Stimulated activated CD4-positive, alpha-beta T cell treated with anti-CD3 and anti-CD28 coated beads, TNF-alpha, amount 100 ng/mL, for 24 hours (primary cell): Measurements from ENCODE around the gene GNB1L.
"Not testable (repeated sequence)": the region's sequence is repeated elsewhere in the genome, so short reads cannot be mapped to it uniquely, and the experiment has no call there.

Source experiments
- DNase-seq, 3 experiments: peaks; one replicate each; pipeline ENCODE4 v3.0.0-alpha.2; 2020; ENCODE audit warnings: low read depth in 3 of 3

The GNB1L gene

DNA sequence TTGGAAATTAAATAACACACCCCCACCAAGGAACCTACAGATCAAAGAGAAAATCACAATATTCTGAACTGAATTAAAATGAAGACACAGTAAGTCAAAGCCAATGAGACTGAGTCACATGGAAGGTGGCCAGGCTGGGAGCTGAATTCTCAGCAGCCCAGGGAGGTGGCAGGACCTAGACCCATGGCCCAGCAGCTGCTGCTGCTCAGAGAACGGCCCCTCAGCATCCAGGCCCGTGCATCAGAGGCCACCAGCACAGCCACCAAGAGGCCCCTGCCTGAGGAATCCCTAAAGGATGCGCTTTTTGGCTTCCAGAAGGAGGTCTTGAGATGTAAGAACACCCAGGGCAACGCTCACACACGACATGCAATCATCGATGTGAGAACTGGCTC is 59.1 kb downstream of the GNB1L start:
- DNase-seq = no peak

DNA sequence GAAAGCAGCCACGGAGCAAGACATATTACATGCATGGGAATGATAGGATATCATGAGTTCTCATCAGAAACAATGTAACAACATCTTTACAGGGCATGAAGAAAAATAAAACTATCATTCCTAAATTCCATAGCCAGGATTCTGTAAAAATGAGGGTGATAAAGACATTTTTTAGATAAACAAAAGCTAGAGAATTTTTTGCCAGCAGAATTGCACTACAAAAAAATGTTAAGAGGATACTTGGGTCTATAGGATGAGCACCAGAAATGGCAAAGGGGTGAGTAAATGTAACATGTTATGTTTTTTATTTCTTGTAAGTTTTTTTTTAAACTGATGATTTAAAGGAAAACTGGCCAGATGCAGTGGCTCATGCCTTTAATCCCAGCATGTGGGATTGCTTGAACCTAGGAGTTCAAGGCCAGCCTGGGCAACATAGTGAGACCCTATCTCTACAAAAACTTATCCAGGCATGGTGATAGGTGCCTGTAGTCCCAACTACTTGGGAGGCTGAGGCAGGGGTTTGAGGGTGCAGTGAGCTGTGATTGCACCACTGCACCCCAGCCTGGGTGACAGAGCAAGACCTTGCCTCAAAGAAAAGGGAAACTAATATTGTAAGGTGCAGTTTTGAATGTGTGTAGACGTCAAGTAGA is 60.9 kb downstream of the GNB1L start:
- DNase-seq = no peak

DNA sequence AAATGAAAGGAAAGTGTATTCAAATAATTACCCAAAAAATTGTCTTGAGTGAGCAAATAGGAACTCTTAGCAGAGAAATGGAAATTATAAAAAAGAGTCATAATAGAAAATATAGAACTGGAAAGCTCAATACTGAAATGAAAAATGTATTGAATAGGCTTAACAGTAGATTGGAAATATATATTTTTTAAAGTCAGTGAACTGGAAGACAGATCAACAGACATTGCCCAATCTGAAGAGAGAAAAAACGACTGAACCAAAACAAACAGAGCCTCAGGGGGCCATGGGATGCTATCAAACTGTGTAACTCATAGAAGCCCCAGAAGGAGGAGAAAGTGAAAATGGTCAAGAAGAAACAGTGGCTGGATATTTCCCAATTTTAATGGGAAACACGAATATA is 61.5 kb downstream of the GNB1L start:
- no peak for DNase-seq

DNA sequence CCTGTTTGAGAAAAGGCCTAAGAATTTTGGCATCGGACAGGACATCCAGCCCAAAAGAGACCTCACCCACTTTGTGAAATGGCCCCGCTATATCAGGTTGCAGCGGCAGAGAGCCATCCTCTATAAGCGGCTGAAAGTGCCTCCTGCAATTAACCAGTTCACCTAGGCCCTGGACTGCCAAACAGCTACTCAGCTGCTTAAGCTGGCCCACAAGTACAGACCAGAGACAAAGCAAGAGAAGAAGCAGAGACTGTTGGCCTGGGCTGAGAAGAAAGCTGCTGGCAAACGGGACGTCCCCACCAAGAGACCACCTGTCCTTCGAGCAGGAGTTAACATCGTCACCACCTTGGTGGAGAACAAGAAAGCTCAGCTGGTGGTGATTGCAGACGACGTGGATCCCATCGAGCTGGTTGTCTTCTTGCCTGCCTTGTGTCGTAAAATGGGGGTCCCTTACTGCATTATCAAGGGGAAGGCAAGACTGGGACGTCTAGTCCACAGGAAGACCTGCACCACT is 62.2 kb downstream of the GNB1L start:
- DNase-seq = not testable (repeated sequence)

DNA sequence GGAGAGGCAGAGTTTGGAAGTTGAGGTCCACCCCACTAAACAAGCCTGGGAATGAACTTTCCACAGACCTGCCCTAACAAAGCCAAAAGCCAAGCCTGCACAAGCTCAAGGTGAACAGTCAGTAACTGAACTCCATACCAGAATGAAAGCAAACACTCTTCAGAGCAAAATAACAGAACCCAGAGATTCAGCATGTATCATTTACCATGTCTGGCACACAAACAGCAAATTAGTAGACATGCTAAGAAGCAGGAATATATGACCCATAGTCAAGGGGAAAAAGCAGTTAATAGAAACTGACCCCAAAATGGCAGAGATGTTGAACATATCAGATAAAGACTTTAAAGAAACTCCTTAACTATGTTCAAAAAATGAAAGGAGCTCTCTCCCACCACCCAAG is 62.8 kb downstream of the GNB1L start:
- DNase-seq = no peak

GRCh38 chr22:19791243-19791642 is 63.4 kb downstream of the GNB1L start:
- DNase-seq = no peak

DNA sequence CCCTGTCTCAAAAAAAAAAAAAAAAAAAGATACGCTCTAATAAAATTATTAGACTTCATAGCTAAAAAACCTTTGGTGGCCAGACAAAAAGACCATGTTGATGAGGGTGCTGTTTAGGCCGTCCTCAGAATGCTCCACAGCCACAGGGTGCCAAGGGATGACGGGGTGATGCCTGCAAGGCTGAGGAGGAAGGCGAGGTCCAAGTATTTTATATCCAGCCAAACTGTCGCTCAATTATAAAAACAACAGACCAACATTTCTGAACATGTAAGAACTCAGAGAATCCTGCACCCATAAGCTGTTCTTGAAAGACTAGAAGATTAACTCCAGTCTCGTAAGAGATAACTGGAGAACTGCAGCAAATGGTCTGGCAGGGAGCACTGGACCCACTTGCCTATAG is 64.8 kb downstream of the GNB1L start:
- no peak for DNase-seq

- DNase-seq = no peak
Measured at GRCh38 chr22:19789406-19789805, 65.3 kb downstream of the GNB1L start.

DNA sequence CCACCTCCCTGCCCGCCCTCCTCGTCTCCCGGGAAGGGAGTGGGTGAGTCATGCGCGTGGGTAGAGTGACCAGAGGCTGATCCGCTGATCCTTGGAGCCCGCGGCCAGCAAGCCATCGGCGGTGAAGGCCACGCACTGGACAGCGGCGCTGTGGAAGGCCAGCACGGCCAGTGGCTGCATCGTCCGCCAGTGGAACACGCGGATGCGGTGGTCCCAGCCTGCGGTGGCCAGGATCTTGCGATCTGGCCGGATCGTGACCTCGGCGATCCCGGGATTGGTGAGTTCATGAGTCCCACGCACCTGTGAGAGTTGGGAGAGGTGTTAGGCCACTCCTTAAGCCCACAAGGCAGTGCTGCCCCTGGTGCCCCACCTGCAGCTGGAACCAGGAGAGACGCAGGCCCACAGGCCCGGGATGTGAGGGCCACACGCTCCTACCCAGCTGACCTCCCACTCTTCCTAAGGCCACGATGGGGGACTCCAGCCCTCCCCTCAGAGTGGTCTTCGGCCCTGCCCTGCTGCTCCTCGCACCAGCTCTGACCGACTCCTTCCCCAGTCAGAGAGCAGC is 65.9 kb downstream of the GNB1L start:
- DNase-seq = no peak

DNA sequence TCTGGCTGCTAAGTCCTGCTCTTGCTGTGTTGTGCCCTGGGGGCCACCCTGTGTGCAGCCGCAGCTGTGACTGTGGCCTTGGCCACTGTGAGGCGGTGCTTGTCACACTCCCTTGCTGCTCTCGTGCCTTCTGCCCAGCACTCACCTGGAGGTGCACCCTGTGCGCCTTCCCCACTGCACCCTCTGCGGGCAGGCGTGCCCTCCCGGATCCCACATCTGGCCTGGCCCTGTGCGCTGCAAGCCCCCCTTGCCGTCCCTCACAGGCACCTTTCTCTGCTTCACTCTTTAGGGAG is 66.9 kb downstream of the GNB1L start:
- DNase-seq = no peak

- no peak for DNase-seq
Measured at GRCh38 chr22:19786959-19787848, 67.5 kb downstream of the GNB1L start.

- no peak for DNase-seq
Measured at GRCh38 chr22:19786264-19786585, 68.4 kb downstream of the GNB1L start.

DNA sequence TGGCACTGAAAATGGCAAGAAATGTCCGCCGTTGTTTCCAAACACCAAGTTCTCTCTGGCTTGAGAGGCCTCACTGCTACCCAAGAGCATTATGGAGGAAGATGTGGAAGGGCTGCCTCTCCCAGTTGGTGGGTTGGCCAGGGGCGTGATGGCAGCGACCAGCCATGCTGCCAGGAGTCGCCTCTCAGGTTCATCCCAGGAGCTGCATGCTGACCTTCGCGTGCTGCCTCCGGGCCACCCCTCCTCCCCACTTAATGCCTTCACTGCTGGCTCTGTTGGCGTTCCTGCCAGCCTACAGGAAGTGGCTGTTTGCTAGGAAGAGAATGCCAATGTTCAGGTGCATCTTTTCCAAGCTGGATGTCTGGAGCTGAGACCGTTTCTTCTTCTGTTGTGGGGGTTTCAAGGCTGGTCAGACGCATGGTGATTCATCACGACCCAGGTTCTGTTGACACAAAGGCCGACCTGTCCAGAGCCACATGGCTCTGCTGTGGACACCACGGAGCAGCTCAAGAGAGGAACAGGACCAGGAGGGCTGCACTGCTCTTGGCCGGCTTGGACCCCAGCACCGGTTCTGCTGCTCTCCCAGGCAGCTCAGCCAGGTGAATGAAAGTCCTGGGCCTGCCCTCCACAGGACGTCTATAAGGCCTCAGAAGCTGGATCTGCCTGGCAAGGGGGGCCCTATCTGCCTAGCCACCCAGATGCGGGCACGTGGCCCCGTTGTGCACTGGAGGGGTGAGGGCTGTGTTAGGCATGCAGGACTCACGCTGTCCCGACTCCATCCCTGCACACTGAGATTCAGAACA is 69.0 kb downstream of the GNB1L start:
- no peak for DNase-seq

- no peak for DNase-seq
Measured at GRCh38 chr22:19784384-19785175, 70.1 kb downstream of the GNB1L start.

DNA sequence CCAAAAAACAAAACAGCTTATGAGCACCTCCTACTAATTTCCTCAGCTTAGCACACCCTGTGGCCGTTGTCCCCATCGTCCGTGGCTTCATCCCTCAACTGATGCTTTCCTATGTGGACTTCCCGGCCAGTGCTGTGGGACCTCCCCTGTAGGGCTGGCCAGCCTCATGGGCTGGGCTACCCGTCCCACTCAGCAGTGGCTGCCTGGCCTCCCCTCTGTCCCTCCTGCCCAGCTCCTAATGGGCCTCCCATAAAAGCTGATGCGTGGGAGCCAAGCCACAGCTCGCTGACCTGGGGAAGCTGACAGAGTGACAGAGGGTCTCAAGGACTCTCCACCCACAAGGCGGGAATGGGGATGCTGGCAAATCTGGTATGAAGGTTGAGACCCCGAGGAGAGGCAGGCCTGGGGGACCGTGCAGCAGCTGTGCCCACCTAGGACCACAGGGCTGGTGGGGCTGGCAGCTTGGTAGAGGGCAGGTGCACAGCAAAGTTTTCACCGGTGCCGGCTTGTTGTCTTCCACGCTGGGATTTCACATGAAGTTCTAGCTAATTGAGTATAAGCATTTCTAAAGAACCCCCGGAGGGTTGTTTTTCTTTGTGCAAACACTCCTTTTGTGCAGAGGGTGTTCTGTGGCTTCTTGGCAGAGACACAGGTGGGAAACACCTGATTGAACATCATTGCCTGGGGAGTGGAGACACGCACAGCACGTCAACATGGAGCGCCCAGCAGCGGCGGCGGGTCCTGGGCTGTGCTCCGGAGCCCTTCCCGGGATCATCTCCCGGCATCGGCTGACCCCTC is 70.9 kb downstream of the GNB1L start:
- DNase-seq = no peak

DNA sequence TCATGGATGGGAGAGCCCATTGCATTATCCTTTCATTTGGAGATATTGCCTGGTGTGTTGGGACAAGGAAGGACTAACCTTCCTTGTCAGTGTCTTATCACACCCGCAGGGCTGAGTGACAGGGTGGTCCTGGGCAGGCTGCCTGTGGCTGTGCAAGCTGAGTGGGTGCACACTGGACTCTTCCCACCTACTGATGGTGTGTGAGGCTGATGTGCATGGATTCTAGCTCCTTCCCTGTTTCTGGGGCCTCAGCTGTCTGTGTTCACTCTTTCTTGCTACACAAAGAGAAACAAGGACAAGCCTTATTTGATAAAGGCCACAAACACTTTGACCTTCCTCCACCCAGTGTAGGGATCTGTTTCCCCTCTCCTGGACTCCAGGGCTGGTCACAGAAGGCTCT is 72.1 kb downstream of the GNB1L start:
- no peak for DNase-seq

GRCh38 chr22:19779685-19780268 is 74.9 kb downstream of the GNB1L start:
- no peak for DNase-seq

GRCh38 chr22:19779011-19779421 is 75.7 kb downstream of the GNB1L start:
- no peak for DNase-seq

DNA sequence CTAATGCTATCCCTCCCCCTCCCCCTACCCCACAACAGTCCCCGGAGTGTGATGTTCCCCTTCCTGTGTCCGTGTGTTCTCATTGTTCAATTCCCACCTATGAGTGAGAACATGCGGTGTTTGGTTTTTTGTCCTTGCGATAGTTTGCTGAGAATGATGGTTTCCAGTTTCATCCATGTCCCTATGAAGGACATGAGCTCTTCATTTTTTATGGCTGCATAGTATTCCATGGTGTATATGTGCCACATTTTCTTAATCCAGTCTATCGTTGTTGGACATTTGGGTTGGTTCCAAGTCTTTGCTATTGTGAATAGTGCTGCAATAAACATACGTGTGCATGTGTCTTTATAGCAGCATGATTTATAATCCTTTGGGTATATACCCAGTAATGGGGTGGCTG is 77.5 kb downstream of the GNB1L start:
- not testable (repeated sequence) for DNase-seq

DNA sequence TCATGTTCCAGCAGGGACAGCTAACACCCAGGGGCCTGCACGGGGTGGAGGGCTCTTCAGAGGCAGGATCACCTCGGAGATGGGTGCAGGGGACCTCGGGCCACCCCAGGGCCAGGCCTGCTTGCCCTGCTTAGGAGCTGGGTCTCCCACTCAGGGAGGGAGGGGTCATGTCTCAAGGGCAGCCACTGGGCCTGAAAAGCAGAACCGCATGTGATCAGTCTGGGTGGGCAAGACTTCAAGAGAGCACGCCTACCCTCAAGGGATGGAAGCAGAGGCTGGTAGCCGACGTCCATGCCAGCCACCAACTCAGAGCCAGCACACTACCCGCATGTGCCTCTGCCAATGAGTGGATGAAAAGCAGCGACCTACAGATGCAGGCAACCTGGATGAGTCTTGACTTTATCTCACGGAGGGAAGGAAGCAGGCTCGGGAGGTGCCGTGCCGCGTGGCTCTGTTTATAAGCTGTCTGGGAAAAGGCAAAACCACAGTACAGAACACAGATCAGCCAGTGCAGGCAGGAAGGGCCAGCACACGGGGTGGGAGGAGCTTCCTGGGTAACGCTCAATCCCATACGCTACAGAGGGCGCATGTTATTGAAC is 78.1 kb downstream of the GNB1L start:
- DNase-seq = no peak
